Nephron (organoid): ENCODE data around the gene TBCE.

ENCODE experiments used
- H3K27ac Mint-ChIP-seq, 3 experiments: 2 replicates each; pipeline ENCODE4 v1.8.0; 2020; ENCODE audit warnings: mixed read lengths in 3 of 3, mild to moderate bottlenecking in 2 of 3, moderate library complexity in 1 of 3
- H3K27me3 Mint-ChIP-seq: 2 replicates; pipeline ENCODE4 v1.8.0; 2021; ENCODE audit warnings: low read depth, mild to moderate bottlenecking, moderate library complexity, mixed read lengths
- H3K36me3 Mint-ChIP-seq: 2 replicates; pipeline ENCODE4 v1.8.0; 2020; ENCODE audit warnings: low read depth, mixed read lengths
- H3K4me1 Mint-ChIP-seq: 2 replicates; pipeline ENCODE4 v1.8.0; 2020; ENCODE audit warnings: mixed read lengths
- H3K4me3 Mint-ChIP-seq, 3 experiments: 2 replicates each; pipeline ENCODE4 v1.8.0; 2020; ENCODE audit warnings: mild to moderate bottlenecking in 3 of 3, mixed read lengths in 3 of 3, moderate library complexity in 2 of 3
- H3K9me3 Mint-ChIP-seq: 2 replicates; pipeline ENCODE4 v1.8.0; 2020; ENCODE audit warnings: mixed read lengths
- TF ChIP-seq, protein P1 (sequence below), 3 experiments: fragments of 200-600 bp; sonication (generic); IDR thresholded peaks; one replicate each; pipeline ENCODE4 v1.5.0; 2021; ENCODE audit warnings: antibody characterized with exemption in 3 of 3; ENCODE audit not compliant: unreplicated experiment in 3 of 3

Gene TBCE

DNA sequence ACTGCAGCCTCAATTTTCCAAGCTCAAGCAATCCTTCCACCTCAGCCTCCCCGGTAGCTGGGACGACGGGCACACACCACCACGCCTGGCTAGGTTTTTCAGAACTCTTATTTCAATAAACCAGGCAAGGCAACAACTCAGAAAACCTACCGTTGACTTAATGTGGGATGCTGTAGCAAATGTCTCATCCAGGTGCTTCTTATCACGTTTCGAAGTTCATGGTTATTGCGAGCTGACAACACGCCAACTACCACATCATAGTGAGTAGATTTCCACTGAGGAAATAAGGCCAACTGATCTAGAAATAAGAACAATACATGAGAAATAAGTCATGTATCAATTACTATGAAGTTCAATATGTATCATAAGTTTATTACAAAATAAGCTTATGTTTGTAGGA is 127.3 kb downstream of the TBCE start:
- H3K9me3 Mint-ChIP-seq: no peaks in the 10 kb centered on the region
- H3K36me3 Mint-ChIP-seq: peaks cover 35% of the 10 kb centered on the region
- no peak overlapping the region for H3K27ac Mint-ChIP-seq
- TF ChIP-seq, protein P1, sequence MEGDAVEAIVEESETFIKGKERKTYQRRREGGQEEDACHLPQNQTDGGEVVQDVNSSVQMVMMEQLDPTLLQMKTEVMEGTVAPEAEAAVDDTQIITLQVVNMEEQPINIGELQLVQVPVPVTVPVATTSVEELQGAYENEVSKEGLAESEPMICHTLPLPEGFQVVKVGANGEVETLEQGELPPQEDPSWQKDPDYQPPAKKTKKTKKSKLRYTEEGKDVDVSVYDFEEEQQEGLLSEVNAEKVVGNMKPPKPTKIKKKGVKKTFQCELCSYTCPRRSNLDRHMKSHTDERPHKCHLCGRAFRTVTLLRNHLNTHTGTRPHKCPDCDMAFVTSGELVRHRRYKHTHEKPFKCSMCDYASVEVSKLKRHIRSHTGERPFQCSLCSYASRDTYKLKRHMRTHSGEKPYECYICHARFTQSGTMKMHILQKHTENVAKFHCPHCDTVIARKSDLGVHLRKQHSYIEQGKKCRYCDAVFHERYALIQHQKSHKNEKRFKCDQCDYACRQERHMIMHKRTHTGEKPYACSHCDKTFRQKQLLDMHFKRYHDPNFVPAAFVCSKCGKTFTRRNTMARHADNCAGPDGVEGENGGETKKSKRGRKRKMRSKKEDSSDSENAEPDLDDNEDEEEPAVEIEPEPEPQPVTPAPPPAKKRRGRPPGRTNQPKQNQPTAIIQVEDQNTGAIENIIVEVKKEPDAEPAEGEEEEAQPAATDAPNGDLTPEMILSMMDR (IDR thresholded peaks at IDR 0.05; ENCODE audit: unreplicated experiment in 3 of 3): no peak
- no peak overlapping the region for H3K4me3 Mint-ChIP-seq
- H3K27me3 Mint-ChIP-seq: no peaks in the 10 kb centered on the region
- peaks cover 11% of the 10 kb centered on the region for H3K4me1 Mint-ChIP-seq

GRCh38 chr1:235495030-235495429 is 127.8 kb downstream of the TBCE start:
- no peak overlapping the region for H3K4me3 Mint-ChIP-seq
- peaks cover 30% of the 10 kb centered on the region for H3K36me3 Mint-ChIP-seq
- H3K9me3 Mint-ChIP-seq: no peaks in the 10 kb centered on the region
- H3K4me1 Mint-ChIP-seq: peaks cover 14% of the 10 kb centered on the region
- no peak overlapping the region for H3K27ac Mint-ChIP-seq
- no peaks in the 10 kb centered on the region for H3K27me3 Mint-ChIP-seq
- TF ChIP-seq, protein P1 (IDR thresholded peaks at IDR 0.05; ENCODE audit: unreplicated experiment in 3 of 3): no peak

- Mint-ChIP-seq H3K4me1 (peaks cover 16% of the 10 kb centered on the region), H3K36me3 (peaks cover 29% of the 10 kb centered on the region), H3K27ac (no peak overlapping the region), H3K4me3 (no peak overlapping the region), H3K27me3 (no peaks in the 10 kb centered on the region), H3K9me3 (no peaks in the 10 kb centered on the region)
- TF ChIP-seq, protein P1 (IDR thresholded peaks at IDR 0.05; ENCODE audit: unreplicated experiment in 3 of 3): no peak
These were observed 128.3 kb downstream of the TBCE start for GRCh38 chr1:235495551-235495950.

- peaks cover 20% of the 10 kb centered on the region for H3K4me1 Mint-ChIP-seq
These were observed 133.8 kb downstream of the TBCE start for GRCh38 chr1:235500971-235501540.

More at GRCh38 chr1:235500971-235501540, 133.8 kb downstream of the TBCE start:
- H3K4me3 Mint-ChIP-seq: peak overlapping the region in 1 of 3 experiments; percentile 42
- no peaks in the 10 kb centered on the region for H3K27me3 Mint-ChIP-seq
- no peaks in the 10 kb centered on the region for H3K9me3 Mint-ChIP-seq
- TF ChIP-seq, protein P1 (IDR thresholded peaks at IDR 0.05; ENCODE audit: unreplicated experiment in 3 of 3): no peak
- H3K27ac Mint-ChIP-seq: no peak overlapping the region
- H3K36me3 Mint-ChIP-seq: no peaks in the 10 kb centered on the region
